ENCODE measurements around the gene TMTC1. TPM values are rescaled to one million over a fixed set of nuclear protein-coding genes. Genes with fewer than 3 reads are reported as not detected.

The TMTC1 gene
- total and polyA plus RNA-seq, 2 donors (not counting 1 experiment from before 2014, with no cell fraction given) = not detected

DNA sequence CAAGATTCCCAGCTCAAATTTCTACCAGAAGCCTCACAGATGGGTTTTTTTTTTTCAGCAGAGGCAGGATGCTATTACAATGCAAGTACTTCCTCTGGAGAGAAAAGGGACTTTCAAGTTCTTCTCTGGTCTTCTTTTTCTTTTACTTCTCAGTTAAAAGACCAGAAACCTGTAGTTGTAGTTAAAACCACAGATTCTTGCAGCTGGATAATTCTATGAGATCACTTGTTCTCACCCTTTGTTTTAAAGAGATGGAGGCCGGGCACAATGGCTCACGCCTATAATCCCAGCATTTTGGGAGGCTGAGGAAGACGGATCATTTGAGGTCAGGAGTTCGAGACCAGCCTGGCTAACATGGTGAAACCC lies 238.7 kb downstream of the TMTC1 start:
- 87% methylated on average over 3 of the region's 4 CpGs for WGBS (ENCODE audit: insufficient coverage)
- no peak overlapping the region for H3K4me2 ChIP-seq (replicated peaks; ENCODE audit: low read depth, low read length, poor library complexity, severe bottlenecking)
- H3K27ac Mint-ChIP-seq = no peak overlapping the region
- H3K79me2 ChIP-seq (ENCODE audit: control insufficient read depth, insufficient read depth, low read length) = no peaks in the 10 kb centered on the region
- DNase-seq (no peak), ATAC-seq (ENCODE audit: low read depth) (no peak)
- H3K9me3 Mint-ChIP-seq (ENCODE audit: insufficient read depth) = no peaks in the 10 kb centered on the region
- H3K27me3 ChIP-seq (replicated peaks in 1 of 4; ENCODE audit: control extremely low read depth in 1 of 4, control insufficient read depth in 3 of 4, insufficient read depth in 4 of 4, low read length in 3 of 4) = peaks cover 0 to 4% (median 0%) of the 10 kb centered on the region in 4 experiments
- intact Hi-C loops (cut with micrococcal nuclease) = no loop called here
- H3K4me3 Mint-ChIP-seq = no peak overlapping the region
- ChIA-PET CTCF (interaction anchor here (0.7 kb wide), 1 partner anchor 15 kb away, joined by 3 read pairs; no protein-coding TSS in a partner anchor), POLR2A (no interaction called here)
- no peaks in the 10 kb centered on the region for H3K4me1 Mint-ChIP-seq
- no peaks in the 10 kb centered on the region for H3K4me1 ChIP-seq (ENCODE audit: control insufficient read depth in 2 of 2, insufficient read depth in 2 of 2, low read length in 2 of 2)
- H3K27ac ChIP-seq (ENCODE audit: low read length in 2 of 2) = no peak overlapping the region
- no peak overlapping the region for H3K9ac ChIP-seq (ENCODE audit: low read length)
- no peak overlapping the region for H2AFZ ChIP-seq (ENCODE audit: insufficient read depth, low read depth, low read length, poor library complexity, severe bottlenecking)
- no peak overlapping the region for H3K4me3 ChIP-seq (ENCODE audit: control extremely low read depth in 1 of 5, extremely low read depth in 1 of 5, insufficient read depth in 1 of 5, low read depth in 2 of 5, low read length in 4 of 5)
- H4K20me1 ChIP-seq (ENCODE audit: control insufficient read depth, insufficient read depth, low read length, poor library complexity, severe bottlenecking) = no peaks in the 10 kb centered on the region
- no peaks in the 10 kb centered on the region for H3K36me3 ChIP-seq (replicated peaks in 1 of 2; ENCODE audit: control extremely low read depth in 1 of 2, control insufficient read depth in 1 of 2, extremely low read depth in 1 of 2, insufficient read depth in 2 of 2, low read length in 1 of 2)
- H3K27me3 Mint-ChIP-seq = peaks cover 7% of the 10 kb centered on the region
- TF ChIP-seq EZH2 (IDR thresholded peaks at IDR 0.05; ENCODE audit: borderline replicate concordance, insufficient read depth, low read depth, low read length, poor library complexity, severe bottlenecking) = no peak
- TF ChIP-seq, protein P1, sequence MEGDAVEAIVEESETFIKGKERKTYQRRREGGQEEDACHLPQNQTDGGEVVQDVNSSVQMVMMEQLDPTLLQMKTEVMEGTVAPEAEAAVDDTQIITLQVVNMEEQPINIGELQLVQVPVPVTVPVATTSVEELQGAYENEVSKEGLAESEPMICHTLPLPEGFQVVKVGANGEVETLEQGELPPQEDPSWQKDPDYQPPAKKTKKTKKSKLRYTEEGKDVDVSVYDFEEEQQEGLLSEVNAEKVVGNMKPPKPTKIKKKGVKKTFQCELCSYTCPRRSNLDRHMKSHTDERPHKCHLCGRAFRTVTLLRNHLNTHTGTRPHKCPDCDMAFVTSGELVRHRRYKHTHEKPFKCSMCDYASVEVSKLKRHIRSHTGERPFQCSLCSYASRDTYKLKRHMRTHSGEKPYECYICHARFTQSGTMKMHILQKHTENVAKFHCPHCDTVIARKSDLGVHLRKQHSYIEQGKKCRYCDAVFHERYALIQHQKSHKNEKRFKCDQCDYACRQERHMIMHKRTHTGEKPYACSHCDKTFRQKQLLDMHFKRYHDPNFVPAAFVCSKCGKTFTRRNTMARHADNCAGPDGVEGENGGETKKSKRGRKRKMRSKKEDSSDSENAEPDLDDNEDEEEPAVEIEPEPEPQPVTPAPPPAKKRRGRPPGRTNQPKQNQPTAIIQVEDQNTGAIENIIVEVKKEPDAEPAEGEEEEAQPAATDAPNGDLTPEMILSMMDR (IDR thresholded peaks at IDR 0.05) = no peak
- no peaks in the 10 kb centered on the region for H3K9me3 ChIP-seq (ENCODE audit: control extremely low read depth in 1 of 3, control insufficient read depth in 2 of 3, insufficient read depth in 1 of 3, low read length in 2 of 3)

GRCh38 chr12:29544428-29545101 lies 239.2 kb downstream of the TMTC1 start:
- H3K4me1 Mint-ChIP-seq = no peaks in the 10 kb centered on the region
- Histone ChIP-seq H4K20me1 (ENCODE audit: control insufficient read depth, insufficient read depth, low read length, poor library complexity, severe bottlenecking) (no peaks in the 10 kb centered on the region), H3K9me3 (ENCODE audit: control extremely low read depth in 1 of 3, control insufficient read depth in 2 of 3, insufficient read depth in 1 of 3, low read length in 2 of 3) (no peaks in the 10 kb centered on the region), H3K27me3 (replicated peaks in 1 of 4; ENCODE audit: control extremely low read depth in 1 of 4, control insufficient read depth in 3 of 4, insufficient read depth in 4 of 4, low read length in 3 of 4) (peaks cover 0 to 4% (median 0%) of the 10 kb centered on the region in 4 experiments), H3K4me2 (replicated peaks; ENCODE audit: low read depth, low read length, poor library complexity, severe bottlenecking) (no peak overlapping the region), H3K36me3 (replicated peaks in 1 of 2; ENCODE audit: control extremely low read depth in 1 of 2, control insufficient read depth in 1 of 2, extremely low read depth in 1 of 2, insufficient read depth in 2 of 2, low read length in 1 of 2) (no peaks in the 10 kb centered on the region), H3K27ac (ENCODE audit: low read length in 2 of 2) (no peak overlapping the region), H3K4me3 (ENCODE audit: control extremely low read depth in 1 of 5, extremely low read depth in 1 of 5, insufficient read depth in 1 of 5, low read depth in 2 of 5, low read length in 4 of 5) (no peak overlapping the region), H3K79me2 (ENCODE audit: control insufficient read depth, insufficient read depth, low read length) (no peaks in the 10 kb centered on the region), H2AFZ (ENCODE audit: insufficient read depth, low read depth, low read length, poor library complexity, severe bottlenecking) (no peak overlapping the region), H3K9ac (ENCODE audit: low read length) (no peak overlapping the region), H3K4me1 (ENCODE audit: control insufficient read depth in 2 of 2, insufficient read depth in 2 of 2, low read length in 2 of 2) (no peaks in the 10 kb centered on the region)
- intact Hi-C loops (cut with micrococcal nuclease) = no loop called here
- CTCF ChIA-PET = interaction anchor here (0.7 to 1.7 kb wide), 2 partner anchors 9 to 15 kb away, joined by 3 to 4 read pairs; no protein-coding TSS in a partner anchor
- POLR2A ChIA-PET = no interaction called here
- no peaks in the 10 kb centered on the region for H3K9me3 Mint-ChIP-seq (ENCODE audit: insufficient read depth)
- TF ChIP-seq, protein P1 (IDR thresholded peaks at IDR 0.05) = no peak
- no peak for TF ChIP-seq EZH2 (IDR thresholded peaks at IDR 0.05; ENCODE audit: borderline replicate concordance, insufficient read depth, low read depth, low read length, poor library complexity, severe bottlenecking)
- DNase-seq = no peak
- ATAC-seq (ENCODE audit: low read depth) = no peak
- 88% methylated on average over 2 of the region's 6 CpGs for WGBS (ENCODE audit: insufficient coverage)
- no peak overlapping the region for H3K27ac Mint-ChIP-seq
- H3K27me3 Mint-ChIP-seq = peaks cover 7% of the 10 kb centered on the region
- no peak overlapping the region for H3K4me3 Mint-ChIP-seq

Data from B cell (primary cell).